Activated CD4-positive, CD25-positive, alpha-beta regulatory T cell treated with anti-CD3 and anti-CD28 coated beads, Interleukin-2, amount 50 U/mL, for 72 hours (primary cell): Measurements from ENCODE around the gene TTI1.

ENCODE experiments used
- DNase-seq: peaks from one replicate; pipeline ENCODE4 v3.0.0; 2021

TTI1 gene

DNA sequence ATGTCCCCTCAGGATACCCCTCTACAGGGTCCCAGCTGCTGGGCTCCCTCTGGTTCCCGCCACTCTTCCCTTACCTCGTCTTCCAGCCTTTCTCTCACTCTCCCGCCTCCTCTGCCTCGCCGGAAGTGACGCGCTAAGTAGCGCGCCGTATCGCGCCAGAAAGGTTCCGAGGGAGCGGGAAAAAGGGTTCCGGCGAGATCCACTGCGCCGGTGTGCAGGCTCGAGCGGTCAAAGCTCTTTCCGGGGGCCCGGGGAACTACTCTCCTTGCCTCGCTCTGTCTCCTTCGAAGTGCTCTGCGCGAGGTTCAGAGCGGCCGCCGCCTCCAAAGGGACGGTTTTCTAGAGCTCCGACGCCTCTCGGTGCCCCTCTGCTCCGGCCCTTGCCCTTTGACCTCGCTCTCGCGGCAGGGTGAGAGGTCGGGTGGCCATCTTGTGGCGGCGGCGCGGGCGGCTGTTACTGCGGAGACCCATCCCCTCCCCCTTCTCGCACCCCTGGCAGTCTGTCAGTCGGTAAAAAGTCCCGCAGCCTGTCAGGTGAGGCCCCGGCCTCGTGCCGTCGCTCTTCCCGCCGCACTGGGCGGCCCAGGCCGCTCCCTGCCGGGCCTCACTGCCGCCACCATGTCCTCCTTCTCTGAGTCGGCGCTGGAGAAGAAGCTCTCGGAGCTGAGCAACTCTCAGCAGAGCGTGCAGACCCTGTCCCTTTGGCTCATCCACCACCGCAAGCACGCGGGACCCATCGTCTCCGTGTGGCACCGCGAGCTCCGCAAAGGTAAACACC, at the start of gene TTI1, which contains the start of gene RPRD1B:
TSS of gene TTI1 (minus strand) at position 127 of the 778 bp plus-strand sequence. CDS start 19,640 bp downstream, outside the sequence.
TSS of gene RPRD1B (plus strand) at position 417 of the 778 bp plus-strand sequence. CDS start at position 619, 202 bp downstream.
- DNase-seq = peak; percentile 88

DNA sequence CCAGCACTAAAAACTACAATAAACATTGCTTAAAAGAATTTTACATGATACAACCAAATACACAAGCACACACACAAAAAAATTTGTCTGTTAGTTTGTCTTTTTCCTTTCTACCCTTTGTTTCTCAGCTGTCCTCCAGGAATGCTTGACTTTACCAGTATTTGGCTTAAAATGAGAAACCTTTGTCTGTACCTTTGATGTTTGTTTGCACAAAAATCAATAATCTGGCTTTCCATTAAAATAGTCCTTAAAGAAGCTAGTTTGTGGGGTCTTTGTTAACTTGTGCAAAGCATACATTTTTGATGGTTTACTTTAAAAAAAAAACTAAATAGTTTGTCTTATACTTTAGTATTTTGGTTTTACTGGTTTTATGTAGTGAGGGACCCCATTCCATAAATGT, 49.6 kb upstream of the TTI1 start:
- no peak for DNase-seq

DNA sequence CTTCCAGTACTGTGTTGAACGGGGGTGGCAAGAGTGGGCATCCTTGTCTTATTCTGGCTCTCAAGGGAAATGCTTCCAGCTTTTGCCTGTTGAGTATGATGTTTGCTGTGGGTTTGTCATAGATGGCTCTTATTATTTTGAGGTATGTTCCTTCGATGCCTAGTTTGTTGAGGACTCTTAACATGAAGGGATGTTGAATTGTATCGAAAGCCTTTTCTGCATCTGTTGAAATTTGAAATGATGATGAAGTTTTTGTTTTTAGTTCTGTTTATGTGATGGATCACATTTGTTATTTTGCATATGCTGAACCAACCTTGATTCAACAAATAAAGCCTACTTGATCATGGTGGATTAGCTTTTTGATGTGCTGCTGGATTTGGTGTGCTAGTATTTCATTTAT, 48.3 kb upstream of the TTI1 start:
- DNase-seq = no peak

DNA sequence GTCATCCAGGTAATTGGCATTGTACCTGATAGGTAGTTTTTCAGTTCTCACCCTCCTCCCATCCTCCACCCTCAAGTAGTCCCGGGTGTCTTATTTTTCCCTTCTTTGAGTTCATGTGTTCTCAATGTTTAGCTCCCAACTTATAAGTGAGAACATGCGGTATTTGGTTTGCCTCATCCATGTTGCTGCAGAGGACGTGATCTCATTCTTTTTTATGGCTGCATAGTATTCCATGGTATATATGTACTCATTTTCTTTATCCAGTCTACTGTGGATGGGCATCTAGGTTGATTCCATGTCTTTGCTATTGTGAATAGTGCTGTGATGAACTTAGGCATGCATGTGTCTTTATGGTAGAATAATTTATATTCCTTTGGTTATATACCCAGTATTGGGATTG, 46.1 kb upstream of the TTI1 start:
- no peak for DNase-seq

DNA sequence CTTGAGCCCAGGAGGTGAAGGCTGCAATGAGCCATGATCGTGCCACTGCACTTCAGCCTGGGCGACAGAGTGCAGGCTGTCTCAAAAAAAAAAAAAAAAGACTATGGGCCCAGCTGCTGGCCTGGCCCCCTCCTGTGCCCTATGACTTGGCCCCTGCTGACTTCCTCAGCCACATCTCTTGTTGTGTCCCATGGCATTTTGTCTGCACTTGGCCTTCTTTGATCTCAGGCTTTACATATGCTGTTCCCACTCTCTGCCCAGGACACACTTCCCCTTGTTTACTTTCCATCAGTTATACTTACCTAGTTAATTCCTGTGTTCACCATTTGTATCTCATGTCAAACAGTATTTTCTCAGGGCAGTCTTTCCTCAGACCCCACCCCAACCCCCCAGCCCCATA, 44.8 kb upstream of the TTI1 start:
- no peak for DNase-seq

DNA sequence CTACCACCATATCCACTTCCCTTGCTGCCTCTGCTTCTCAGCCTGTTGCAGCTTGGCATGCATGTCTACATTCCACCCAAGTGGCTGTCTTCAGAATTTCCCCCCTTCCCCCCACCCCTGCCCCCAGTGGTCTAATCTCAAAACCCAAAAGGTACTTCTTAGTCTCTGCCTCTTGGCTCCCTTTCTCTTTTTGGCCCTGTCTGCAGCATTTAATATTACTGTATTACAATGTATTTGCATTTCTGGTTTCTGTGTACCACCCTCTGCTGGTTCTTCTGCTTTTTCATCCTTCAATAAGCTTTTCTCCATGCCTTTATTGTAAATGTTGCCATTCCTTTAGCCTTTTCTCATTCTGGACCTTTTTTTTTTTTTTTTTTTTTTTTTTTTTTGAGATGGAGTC, 43.3 kb upstream of the TTI1 start:
- DNase-seq = no peak

DNA sequence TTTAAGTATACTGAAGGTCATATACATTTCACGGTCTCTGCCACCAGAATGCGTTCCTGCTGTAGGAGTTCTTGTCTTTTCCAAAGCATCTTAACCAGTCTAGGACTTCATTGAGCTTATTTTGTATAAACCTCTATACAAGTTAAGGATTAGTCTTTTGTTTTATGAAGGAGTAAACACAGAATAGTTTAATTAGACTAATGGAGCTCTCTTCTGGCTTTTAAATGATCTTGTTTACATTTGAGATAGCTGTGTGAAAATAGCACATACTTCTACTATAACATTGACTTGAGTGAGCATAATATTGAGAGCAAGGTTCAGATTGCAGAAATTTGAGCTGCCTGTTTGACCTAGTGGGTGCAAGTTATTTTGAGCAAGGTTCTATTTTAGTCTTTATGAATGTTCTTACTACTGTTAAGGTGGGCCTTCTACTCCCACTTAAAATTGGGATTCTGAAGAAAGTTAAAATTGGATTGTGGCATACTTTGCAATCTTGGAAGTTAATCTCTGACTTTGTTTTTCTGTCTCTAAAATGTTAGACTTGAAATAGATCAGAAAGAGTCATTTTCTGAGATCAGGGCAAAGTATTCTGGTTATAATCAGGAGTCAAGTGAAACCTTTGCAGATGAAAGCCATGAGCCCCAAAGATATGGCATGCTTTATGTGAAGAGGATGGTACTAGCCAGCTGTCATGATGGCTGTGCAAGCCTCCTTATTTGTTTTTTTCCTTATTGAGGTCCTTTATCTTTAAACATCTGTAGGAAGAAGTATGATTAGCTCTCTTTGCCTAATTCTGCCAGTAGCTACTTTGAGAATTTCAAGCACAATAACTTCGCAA, 42.1 kb upstream of the TTI1 start:
- DNase-seq = no peak

DNA sequence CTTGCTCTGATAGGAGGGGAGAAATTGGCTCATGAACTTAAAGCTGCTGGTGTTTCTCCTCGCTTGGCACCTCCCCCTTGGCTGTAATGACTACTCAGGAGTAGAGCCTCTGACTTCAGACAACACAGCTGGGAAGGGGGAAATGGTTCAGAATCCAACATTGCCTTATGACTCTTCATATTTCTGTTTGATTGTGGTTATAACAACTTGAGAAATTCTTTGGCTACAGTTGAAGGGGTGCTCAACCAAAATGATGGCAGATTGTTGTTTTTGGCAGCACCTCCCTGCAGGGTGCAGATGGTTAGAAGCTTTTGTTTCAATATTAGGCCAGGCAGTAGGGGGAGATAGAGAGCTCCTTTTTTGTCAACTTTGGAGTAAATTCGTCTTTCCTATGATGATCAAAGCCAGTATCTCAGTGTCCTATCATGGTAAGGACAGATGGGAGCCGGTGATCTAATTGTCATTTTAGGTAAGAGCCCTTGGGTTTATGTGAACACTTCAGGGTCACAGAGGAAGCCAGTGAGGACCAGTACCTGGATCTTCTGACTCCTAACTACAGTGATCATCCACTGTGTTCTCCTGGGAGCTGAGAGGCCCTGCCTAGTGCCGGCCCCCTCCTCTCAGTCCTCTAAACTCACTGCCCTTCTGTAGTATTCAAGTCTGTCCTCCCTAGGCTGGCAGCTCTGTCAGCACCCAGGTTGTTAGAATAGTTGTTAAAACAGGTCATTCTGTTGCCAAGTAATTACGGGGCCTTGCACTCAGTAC, 40.2 kb upstream of the TTI1 start:
- no peak for DNase-seq

DNA sequence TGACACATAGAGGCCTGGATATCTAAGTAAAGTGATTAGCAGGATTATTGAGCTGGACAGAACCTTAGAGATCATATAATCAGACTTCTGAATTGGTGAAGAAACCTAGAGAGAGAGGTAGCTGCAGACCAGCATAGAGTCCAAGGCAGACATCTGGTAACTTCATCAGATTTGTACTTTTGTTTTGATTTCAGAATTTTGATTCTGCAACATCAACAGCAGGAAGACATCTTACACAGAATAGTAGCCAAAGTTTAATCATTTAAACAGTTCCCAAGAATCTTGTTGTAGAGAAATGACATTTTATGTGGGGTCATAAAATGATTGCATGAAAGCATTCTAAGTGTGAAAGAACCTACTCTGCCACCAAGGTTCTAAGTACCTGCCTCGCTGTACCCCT, 39.6 kb upstream of the TTI1 start:
- DNase-seq = no peak

DNA sequence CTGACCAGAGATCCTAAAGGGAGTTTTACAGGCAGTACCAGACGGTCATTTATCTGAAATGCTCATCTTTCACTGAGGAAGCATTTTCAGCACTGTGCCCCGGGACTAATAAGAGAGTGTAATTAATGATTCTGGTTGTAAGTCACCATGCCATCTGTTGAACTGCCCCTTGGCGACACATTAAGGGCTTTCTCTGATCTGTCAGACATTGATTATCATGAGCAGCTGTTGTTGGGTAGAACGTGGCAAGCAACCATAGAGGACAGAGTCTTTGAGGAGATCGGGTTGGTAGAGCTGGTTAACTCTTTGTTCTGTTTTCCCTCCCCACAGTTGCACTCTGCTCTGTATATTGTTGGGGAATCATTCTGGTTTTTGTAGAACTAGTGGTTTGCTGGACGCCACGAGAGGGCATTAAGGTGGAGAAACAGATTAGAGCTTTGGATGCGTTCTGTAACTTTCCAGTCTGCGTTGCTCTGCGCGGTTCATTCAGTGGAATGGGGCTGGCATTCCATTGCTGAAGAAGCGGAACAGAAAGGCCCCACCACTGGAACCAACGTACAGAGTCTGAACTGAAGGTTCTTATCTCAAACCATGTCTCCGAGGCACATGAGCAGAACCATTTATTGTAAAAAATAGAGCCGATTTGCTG, 34.6 kb upstream of the TTI1 start:
- DNase-seq = no peak

DNA sequence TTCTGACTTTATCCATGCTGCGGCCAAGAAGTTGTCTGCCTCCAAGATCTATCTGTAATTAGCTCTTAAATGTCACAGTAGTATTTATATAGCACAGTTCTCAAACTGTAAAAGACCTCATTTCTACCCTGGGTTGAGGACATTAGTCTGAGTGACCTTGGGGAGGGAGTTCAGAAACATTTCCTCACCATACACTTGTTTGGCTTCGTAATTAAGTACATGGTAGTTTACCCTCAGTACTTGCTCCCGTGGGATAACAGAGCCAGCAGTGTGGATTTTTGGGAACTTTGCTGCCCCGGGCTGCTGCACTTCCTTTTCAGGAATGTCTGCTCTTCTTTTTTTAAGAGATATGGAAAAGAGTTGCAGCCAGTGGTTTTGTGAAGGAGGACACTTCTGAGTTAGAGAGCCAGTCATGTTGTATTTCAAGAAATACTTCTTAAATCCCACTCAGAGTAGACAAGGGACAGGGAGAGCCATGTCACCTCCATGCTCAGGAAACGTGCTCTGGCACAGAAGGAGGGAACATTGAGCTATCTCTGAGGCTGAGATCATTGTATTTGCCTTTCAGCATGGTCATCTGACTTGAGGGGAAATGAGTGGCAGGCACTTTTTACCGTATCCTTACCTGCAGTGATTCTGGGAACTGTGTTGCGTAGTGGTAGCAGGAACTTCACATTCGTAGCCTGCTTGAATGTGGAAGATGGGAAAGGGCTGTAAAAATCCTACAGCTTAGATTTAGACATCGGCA, 33.9 kb upstream of the TTI1 start:
- DNase-seq = no peak

DNA sequence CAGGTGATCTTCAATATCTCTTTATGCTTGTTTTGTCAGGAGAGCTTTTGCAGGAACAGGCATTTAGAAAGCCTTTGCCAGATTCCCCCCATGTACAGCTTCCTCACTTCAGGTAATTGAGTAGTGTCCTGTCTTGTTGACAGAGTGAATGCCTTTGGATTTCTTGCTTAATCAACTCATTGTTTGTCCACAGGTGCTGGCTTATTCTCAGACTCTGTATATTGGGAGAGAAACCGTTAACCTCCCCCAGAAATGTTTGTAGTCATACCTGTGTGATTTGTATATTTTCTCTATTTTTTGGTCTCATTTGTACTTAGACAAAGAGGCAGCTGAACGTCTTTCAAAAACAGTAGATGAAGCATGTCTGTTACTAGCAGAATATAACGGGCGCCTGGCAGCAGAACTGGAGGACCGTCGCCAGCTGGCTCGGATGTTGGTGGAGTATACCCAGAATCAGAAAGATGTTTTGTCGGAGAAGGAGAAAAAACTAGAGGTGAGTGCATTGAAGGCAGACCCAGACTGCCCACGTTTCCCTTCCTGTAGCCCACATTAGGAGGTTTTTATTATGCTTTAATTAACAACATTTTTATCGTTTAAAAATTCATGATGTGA, 32.6 kb upstream of the TTI1 start:
- no peak for DNase-seq

DNA sequence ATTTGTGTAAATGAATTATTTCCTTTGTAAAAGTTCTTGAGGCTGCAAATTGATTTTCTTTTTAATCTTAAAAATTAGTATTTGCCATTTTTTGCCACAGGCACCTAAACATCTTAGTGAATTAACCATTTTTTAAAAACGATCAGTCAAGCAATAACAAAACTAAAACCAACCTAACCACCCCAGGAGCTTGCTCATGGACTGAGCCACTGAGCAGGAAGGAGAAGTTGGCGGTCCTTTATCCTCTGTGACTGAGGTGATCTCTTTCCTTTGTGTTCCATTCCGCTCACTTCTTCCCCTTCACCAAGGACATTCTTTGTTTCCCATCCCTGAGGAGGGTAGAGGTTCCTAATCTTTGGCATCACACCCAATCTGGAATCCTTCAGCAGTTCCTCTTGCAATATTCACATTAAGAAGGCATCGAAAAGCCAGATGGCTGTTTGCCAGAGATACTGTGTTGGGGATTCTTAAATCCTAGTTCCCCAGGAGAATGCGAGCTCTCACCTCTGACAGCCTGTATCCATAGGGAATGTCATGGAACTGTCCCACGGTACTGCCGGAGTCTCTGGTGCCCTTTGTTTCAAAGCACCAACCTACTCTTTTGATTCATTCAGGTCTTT, 30.8 kb upstream of the TTI1 start:
- no peak for DNase-seq

DNA sequence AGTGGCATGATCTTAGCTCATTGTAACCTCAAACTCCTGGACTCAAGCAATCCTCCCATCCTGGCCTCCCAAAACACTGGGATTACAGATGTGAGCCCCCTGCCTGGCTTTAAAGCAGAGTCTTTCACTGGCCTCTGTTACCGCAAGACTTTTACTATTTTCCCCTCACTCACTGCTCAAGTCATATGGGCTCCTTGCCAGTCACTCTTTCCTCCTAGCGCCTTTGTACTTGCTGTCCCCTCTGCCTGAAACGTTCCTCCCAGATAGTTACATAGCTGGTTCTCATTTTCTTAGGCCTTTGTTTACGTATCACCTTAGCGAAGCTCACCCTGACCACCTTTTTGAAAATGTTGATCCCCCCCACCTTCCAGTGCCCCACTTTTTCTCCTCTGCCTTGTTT, 29.6 kb upstream of the TTI1 start:
- no peak for DNase-seq

DNA sequence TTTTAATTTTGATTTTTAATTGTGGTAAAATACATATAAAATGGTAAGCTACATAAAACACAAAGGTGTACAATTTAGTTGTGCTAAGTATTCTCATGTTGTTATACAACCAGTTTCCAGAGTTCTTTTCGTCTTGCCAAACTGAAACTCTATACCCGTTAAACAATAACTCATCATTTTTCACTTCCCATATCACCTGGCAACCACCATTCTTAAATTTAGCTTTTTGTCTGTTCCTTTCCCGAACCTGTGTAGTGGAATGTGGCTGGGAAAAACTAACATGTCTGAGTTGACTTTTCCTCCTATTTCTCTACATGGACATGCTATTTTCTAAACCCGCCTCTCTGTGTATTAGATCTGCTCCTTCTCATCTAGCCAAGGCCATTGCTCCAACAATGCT, 27.9 kb upstream of the TTI1 start:
- no peak for DNase-seq

DNA sequence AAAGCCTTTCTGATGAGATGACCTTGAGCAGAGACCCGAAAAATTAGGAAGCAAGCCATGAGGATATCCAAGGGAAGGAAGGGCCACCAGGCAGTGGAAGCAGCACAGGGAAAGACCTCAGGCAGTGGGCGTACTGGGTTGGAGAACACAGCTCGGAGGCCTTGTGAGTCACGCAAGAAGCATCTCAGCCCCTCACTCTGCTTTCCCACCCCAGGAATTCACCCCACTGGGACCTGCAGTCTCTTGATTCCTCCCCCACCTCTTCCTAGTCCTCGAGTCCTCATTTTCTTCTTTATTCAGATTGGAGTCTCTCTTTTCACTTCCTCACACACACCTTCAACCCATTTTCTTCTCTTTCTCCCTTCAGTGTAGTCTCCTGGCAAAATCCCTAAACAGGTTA, 27.3 kb upstream of the TTI1 start:
- no peak for DNase-seq

DNA sequence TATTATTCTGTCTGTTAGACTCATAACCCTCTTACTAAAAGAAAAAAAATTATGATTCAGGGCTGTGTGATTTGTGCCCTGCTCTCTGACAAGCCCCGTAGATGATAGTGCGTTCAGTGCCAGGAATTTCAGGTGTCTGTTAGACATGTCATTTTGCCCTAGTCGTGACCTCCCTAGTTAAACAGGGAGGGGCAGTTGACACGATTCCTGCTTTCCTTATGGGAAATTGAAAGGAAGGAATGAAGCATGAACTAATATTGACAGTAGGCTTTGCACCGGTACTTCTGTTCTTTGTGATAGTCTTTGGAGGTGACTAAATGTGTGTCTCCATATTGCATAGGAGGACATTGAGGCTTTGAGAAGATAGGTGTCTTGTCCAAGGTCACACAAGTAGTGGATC, 26.6 kb upstream of the TTI1 start:
- no peak for DNase-seq

DNA sequence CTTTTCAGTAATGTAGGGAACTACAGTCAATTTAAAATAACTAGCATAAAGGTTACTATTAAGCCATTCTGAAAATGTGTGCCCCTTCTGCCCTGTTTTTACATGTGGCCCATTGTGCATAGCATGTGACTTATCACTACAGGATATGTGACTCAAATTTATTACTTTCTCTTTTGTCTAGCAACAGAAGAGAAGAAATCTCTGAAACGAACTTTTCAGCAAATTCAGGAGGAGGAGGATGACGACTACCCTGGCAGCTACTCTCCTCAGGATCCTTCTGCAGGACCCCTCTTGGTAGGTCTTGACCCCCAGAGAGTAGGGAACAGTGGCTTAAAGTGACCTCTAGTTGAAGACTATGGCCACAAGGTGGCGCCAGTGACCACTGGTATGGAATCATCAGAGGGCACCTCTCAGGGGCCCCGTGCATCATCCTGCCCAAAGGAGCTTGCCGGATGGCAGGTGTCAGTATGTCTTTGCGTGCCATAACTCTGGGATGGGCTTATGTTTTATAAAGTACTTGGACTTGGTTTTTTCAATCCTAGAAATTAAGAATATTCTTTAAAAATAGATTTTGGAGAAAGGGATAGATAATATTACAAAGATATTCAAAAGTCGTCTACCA, 24.2 kb upstream of the TTI1 start:
- peak; percentile 80 for DNase-seq

DNA sequence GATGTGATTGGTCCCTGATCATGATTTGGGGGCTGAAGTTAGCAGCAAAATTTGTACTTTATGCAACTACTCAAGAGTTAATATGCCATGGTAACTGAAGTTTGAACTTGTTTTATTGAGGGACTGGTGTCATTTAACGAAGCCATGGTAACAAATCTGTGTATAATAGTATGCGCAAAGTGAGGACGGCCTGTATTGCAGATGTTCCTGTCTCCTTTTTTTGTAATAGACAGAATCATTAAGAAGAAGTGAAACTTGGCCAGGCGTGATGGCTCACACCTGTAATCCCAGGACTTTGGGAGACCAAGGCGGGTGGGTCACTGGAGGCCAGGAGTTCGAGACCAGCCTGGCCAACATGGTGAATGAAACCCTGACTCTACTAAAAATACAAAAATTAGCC, 22.6 kb upstream of the TTI1 start:
- DNase-seq = no peak

DNA sequence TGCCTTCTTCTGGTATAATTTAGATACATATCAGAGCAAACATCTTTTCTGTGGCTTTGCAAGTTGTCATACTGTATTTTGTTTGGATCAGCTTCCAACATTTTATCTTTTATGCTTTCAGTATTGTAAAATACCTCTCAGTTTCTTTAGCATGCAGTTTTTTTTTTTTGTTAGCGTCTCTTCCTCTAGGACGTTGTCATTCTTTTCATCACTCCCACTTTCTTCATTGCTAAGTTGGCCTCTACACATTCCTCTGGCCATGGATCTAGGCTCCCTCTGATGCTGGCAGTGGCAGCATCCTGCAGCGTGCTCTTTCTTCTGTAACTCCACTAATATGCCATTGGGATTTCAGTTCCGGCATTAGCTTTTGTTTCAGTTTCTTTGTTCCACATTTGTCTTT, 22.0 kb upstream of the TTI1 start:
- DNase-seq = no peak

DNA sequence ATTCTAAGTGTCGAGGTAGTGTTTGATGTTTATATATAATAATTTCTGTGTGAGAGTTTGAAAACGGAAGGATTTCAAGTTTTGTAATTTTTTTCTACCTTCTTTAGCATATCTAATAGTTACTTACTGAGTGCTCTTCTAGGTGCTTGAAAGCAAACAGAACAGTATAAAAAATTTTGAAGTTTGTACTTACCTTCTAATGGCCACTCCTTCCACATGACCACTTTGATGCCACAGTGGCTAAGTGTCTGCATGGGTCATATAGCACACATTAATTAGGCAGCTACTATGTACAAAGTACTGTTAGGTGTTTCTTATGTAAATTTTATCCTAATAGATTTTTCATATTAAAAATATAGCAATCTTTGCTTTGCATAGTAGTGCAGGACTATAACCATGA, 21.4 kb upstream of the TTI1 start:
- no peak for DNase-seq
